GM13977 (cell line): ENCODE measurements around the gene WNK2.
A peak's percentile ranks its signal among the peaks of the same experiment; 100 is the strongest.

Experiments used
- DNase-seq: peaks from one replicate; pipeline ENCODE4 v3.0.0; 2012; ENCODE audit warnings: low spot score
- CTCF ChIP-seq: IDR thresholded peaks from 2 replicates; pipeline ENCODE4 v1.5.1; 2012; ENCODE audit warnings: mild to moderate bottlenecking, control low read depth; ENCODE audit not compliant: insufficient read depth; ENCODE audit errors: extremely low read depth, missing control alignments
- in situ Hi-C: fragments of 300-500 bp; cut with MboI; formaldehyde crosslinking; loops from one replicate; pipeline ENCODE4 v1.12.0; 2022; ENCODE audit warnings: low sequenced_read_pairs, low pct_unique_long_range_greater_than_20kb, mixed read lengths, inconsistent platforms; ENCODE audit not compliant: unreplicated experiment

The WNK2 gene

DNA sequence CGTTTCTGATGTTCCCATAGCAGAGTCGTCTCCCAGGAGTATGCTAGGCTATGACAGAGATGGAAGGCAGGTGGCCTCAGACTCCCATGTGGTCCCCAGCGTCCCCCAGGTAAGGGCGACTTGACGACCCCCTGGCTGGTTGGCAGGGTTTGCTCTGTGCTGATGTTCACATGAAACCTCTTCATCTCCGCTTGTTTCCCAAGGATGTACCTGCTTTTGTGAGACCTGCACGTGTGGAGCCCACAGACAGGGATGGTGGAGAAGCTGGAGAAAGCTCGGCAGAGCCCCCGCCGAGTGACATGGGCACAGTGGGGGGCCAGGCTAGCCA lies 108.3 kb downstream of the WNK2 start:
- DNase-seq, result peak; percentile 24
- in situ Hi-C loops, result no loop called here
- TF ChIP-seq CTCF, result no peak

GRCh38 chr9:93292664-93293328 lies 108.9 kb downstream of the WNK2 start:
- no peak for DNase-seq
- in situ Hi-C loops, result no loop called here
- no peak for TF ChIP-seq CTCF

- in situ Hi-C loops, result no loop called here
- peak; percentile 31 for DNase-seq
- no peak for TF ChIP-seq CTCF
Observed at GRCh38 chr9:93294011-93294410, 110.1 kb downstream of the WNK2 start.

DNA sequence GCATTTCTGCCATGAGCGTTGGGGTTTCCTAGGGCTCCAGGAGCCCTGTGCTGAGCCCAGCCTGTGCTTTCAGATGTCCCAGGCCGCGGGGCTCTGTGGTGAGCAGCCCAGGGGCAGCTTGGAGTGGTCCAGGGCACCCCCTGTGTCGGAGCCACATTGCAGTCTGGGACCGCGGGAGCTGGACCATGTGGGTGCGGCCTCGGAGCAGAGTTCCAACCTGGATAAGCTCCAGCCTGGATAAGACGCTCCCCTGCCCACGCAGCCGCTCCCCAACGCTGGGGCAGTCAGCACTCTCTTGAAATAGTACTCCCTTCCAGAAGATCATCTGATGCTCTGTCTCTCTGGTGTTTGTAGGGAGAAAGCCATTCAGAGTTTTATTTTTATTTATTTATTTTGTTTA lies 111.1 kb downstream of the WNK2 start:
- no peak for DNase-seq
- in situ Hi-C loops, result no loop called here
- no peak for TF ChIP-seq CTCF

DNA sequence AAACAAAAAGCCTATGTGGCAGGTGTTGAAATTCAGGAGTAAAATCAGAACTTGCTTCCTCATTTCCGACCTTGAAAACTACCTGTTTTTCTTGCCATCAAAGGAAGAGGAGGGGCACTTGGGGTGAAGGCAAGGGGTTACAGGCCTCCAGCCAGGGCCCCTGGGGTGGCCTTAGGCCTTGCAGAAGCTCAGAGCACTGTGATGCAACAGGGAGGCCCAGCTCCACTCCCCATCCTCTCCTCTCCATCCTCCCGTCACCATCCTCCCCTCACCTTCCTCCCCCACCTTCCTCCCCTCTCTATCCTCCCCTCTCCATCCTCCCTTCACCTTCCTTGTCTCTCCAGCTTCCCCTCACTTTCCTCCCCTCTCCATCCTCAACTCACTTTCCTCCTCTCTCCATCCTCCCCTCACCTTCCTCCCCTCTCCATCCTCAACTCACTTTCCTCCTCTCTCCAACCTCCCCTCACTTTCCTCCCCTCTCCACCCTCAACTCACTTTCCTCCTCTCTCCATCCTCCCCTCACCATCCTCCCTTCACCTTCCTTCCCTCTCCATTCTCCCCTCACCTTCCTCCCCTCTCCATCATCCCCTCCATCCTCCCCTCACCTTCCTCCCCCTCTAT lies 111.6 kb downstream of the WNK2 start:
- in situ Hi-C loops, result no loop called here
- peak; percentile 52 for DNase-seq
- no peak for TF ChIP-seq CTCF

GRCh38 chr9:93296889-93297480 lies 113.0 kb downstream of the WNK2 start:
- TF ChIP-seq CTCF, result no peak
- DNase-seq, result no peak
- in situ Hi-C loops, result no loop called here
